ENCODE results near the gene FSCB. TPM values are rescaled to one million over a fixed set of nuclear protein-coding genes. Genes with fewer than 3 reads are reported as not detected.

The FSCB gene
- total RNA-seq, 4 donors from 2014 or later, result not detected

- Histone ChIP-seq H3K27me3 (no peaks in the 10 kb centered on the region), H3K9me3 (peaks cover 0 to 1% (median 0%) of the 10 kb centered on the region in 3 donors), H3K4me1 (no peaks in the 10 kb centered on the region), H3K36me3 (no peaks in the 10 kb centered on the region), H3K4me3 (no peak overlapping the region), H3K27ac (no peak overlapping the region)
- intact Hi-C loops (cut with DNase I), result no loop called here
- 44 to 45% methylated on average over 2 of the region's 2 CpGs for WGBS, 2 donors
- TF ChIP-seq CTCF (IDR thresholded peaks at IDR 0.05) (no peak), POLR2A (IDR thresholded peaks at IDR 0.05) (no peak)
- no peak for DNase-seq
These were observed 45.3 kb downstream of the FSCB start for GRCh38 chr14:44461811-44462210.

Measured in esophagus squamous epithelium (tissue), 5 donors.